Measurements from ENCODE around the gene MTARC1. TPM values are rescaled to one million over a fixed set of nuclear protein-coding genes. Genes with fewer than 3 reads are reported as not detected.

The MTARC1 gene
- total and polyA plus RNA-seq, 5 donors from 2014 or later: not detected

DNA sequence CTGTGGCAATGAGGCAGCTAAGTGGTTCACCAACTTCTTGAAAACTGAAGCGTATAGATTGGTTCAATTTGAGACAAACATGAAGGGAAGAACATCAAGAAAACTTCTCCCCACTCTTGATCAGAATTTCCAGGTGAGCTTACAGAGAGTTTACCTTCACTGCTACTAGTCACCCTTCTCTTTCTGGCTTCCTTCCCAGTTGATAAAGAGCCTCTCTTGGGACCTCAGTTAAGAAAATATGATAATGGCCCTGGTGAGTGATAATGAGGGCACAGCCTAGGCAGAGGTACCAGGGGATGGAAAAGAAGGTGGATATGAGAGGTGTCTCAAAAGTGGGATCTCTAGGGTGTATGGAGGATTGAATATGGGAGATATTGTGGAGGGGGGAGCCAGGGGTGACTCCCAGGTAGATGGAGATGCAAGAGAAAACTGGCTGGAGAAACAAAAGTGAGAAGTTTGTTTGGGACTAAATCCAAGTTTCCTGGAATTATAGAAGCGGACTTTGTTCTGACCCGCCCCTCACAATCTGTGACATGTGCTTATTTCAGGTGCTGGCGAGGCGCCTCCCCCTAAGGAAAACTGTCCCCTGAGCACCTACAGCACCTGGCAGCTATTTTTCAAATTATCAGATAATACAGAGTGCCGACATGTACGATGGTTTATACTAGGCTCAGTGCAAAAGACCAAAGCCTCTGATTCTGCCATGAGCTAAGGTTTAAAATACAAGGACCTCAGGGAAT, 24.9 kb upstream of the MTARC1 start:
- H3K36me3 ChIP-seq (ENCODE audit: control insufficient read depth, insufficient read depth, low read length): no peaks in the 10 kb centered on the region
- H3K27me3 Mint-ChIP-seq: peaks cover 4% of the 10 kb centered on the region
- no peaks in the 10 kb centered on the region for H3K4me1 ChIP-seq (ENCODE audit: control insufficient read depth, insufficient read depth, low read length, poor library complexity, severe bottlenecking)
- DNase-seq: no peak
- no peak overlapping the region for H3K4me3 Mint-ChIP-seq
- no peak overlapping the region for H3K27ac Mint-ChIP-seq
- H3K4me1 Mint-ChIP-seq: no peaks in the 10 kb centered on the region
- no peaks in the 10 kb centered on the region for H3K27me3 ChIP-seq (ENCODE audit: control insufficient read depth, insufficient read depth, low read length)
- H3K36me3 Mint-ChIP-seq: no peaks in the 10 kb centered on the region
- no peaks in the 10 kb centered on the region for H3K9me3 Mint-ChIP-seq
- no peaks in the 10 kb centered on the region for H3K9me3 ChIP-seq (ENCODE audit: control insufficient read depth in 2 of 2, low read length in 2 of 2)
- H3K27ac ChIP-seq (ENCODE audit: insufficient read depth, low read length, poor library complexity, severe bottlenecking): no peak overlapping the region
- H3K4me3 ChIP-seq (ENCODE audit: low read depth, low read length): no peak overlapping the region
- ATAC-seq (ENCODE audit: low read depth in 2 of 2): no peak

DNA sequence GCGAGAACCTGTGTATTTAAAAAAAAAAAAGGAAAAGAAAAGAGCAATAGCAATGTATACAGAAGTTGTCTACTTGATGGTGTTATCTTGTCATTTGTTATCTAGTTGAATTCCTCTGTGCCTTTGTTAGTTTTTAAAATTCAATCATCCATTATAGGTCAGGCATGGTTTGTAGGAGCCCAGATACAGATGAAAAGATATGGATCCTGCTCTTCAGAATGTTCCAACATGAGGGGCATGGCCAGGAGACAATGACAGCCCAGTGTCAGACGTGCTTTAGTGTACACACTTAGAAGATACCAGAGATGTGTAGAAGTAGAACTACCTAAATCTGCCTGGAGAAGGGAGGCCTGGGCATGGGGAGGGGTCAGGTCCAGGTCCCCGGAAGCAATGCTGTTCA, 22.0 kb upstream of the MTARC1 start:
- Histone ChIP-seq H3K4me3 (ENCODE audit: low read depth, low read length) (no peak overlapping the region), H3K4me1 (ENCODE audit: control insufficient read depth, insufficient read depth, low read length, poor library complexity, severe bottlenecking) (no peaks in the 10 kb centered on the region), H3K9me3 (ENCODE audit: control insufficient read depth in 2 of 2, low read length in 2 of 2) (no peaks in the 10 kb centered on the region), H3K27me3 (ENCODE audit: control insufficient read depth, insufficient read depth, low read length) (no peaks in the 10 kb centered on the region), H3K36me3 (ENCODE audit: control insufficient read depth, insufficient read depth, low read length) (no peaks in the 10 kb centered on the region), H3K27ac (ENCODE audit: insufficient read depth, low read length, poor library complexity, severe bottlenecking) (no peak overlapping the region)
- no peaks in the 10 kb centered on the region for H3K36me3 Mint-ChIP-seq
- no peaks in the 10 kb centered on the region for H3K4me1 Mint-ChIP-seq
- no peak for ATAC-seq (ENCODE audit: low read depth in 2 of 2)
- H3K4me3 Mint-ChIP-seq: no peak overlapping the region
- no peak overlapping the region for H3K27ac Mint-ChIP-seq
- no peak for DNase-seq
- H3K27me3 Mint-ChIP-seq: peaks cover 4% of the 10 kb centered on the region
- no peaks in the 10 kb centered on the region for H3K9me3 Mint-ChIP-seq

DNA sequence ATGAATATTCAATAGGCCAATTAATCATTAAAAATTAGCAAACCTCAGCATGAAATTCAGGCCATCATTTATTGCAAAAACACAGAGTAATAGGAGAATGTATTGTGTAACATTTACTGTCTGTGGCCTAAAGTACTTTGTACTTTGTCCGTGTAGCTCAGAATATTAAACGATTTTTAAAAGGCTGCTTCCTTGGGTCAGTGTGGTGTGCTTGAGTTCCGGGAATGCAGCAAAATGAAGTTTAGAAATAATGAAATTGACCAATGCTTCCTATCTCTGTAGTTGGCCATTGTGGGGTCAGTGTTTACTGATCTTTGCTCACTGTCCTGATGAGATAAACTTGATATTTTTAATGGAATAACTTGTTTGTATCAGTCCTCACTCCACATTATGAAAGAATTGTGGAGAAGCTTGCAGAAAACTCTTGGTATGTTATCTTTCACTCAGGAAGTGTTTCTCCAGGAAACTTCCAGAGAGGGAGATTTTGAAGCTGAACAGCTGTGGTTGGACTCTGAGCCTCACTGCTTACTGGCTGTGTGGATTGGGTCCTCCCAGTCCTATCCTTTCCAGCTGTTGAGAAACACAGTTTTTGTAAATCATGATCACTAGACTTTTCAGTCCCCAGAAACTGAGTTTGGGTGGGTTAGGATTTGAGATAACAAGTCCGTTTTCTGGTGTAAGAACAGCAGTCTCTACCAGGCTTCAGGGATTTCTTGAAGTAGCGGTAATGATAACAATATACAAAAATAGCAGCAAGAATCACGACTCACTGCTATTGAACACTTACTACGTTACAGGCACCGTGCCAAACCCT, 19.2 kb upstream of the MTARC1 start:
- ATAC-seq (ENCODE audit: low read depth in 2 of 2) (no peak), DNase-seq (no peak)
- H3K4me1 ChIP-seq (ENCODE audit: control insufficient read depth, insufficient read depth, low read length, poor library complexity, severe bottlenecking): no peaks in the 10 kb centered on the region
- H3K27ac ChIP-seq (ENCODE audit: insufficient read depth, low read length, poor library complexity, severe bottlenecking): no peak overlapping the region
- H3K27me3 ChIP-seq (ENCODE audit: control insufficient read depth, insufficient read depth, low read length): no peaks in the 10 kb centered on the region
- Mint-ChIP-seq H3K36me3 (no peaks in the 10 kb centered on the region), H3K9me3 (no peaks in the 10 kb centered on the region), H3K27ac (no peak overlapping the region), H3K4me1 (no peaks in the 10 kb centered on the region), H3K27me3 (peaks cover 4% of the 10 kb centered on the region), H3K4me3 (no peak overlapping the region)
- no peaks in the 10 kb centered on the region for H3K36me3 ChIP-seq (ENCODE audit: control insufficient read depth, insufficient read depth, low read length)
- no peaks in the 10 kb centered on the region for H3K9me3 ChIP-seq (ENCODE audit: control insufficient read depth in 2 of 2, low read length in 2 of 2)
- H3K4me3 ChIP-seq (ENCODE audit: low read depth, low read length): no peak overlapping the region

DNA sequence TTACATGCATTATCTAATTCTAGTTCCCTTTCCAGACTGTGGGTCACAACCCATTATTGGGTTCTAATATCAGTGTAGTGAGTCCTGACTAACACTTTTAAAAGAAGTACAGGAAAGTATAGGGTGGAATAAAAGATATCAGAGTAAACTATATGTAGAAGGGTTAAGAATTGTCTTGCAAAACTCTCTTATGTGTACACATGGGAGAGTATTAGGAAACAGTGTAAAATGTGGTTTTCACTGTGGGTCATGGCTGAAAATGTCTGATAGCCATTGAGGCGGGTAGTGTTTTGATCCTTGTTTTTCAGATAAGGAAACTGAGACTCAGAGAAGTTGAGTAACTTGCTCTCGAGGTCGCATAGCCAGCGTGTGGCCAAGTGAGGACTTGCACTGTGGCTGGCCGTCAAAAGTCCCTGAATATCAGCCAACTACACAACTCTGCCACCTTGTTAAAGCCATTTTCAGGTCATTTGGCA, 18.5 kb upstream of the MTARC1 start:
- H3K27me3 Mint-ChIP-seq: peaks cover 4% of the 10 kb centered on the region

DNA sequence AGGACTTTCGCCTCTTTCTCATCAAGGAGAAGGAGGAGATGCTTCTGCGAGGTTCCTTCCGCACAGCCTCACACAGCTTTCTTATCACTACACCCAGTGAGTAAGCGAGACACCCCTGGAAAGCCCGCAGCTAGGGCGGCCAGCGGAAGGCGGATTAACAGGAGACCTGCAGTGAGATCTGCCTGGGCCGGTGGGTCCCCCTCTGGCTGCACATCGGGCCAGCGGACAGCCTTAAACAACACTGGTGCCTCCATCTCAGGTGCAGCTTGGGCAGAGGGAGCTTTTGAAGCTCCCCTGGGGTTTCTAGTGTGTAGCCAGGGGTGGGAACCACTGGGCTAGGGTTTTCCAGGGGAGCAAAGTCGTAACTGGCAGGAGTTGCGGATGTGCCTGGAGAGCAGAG, 17.5 kb upstream of the MTARC1 start:
- Histone ChIP-seq H3K4me3 (ENCODE audit: low read depth, low read length) (no peak overlapping the region), H3K27me3 (ENCODE audit: control insufficient read depth, insufficient read depth, low read length) (no peaks in the 10 kb centered on the region), H3K36me3 (ENCODE audit: control insufficient read depth, insufficient read depth, low read length) (no peaks in the 10 kb centered on the region), H3K9me3 (ENCODE audit: control insufficient read depth in 2 of 2, low read length in 2 of 2) (no peaks in the 10 kb centered on the region), H3K4me1 (ENCODE audit: control insufficient read depth, insufficient read depth, low read length, poor library complexity, severe bottlenecking) (no peaks in the 10 kb centered on the region), H3K27ac (ENCODE audit: insufficient read depth, low read length, poor library complexity, severe bottlenecking) (no peak overlapping the region)
- DNase-seq (no peak), ATAC-seq (ENCODE audit: low read depth in 2 of 2) (no peak)
- Mint-ChIP-seq H3K27ac (no peak overlapping the region), H3K27me3 (peaks cover 6% of the 10 kb centered on the region), H3K4me1 (no peaks in the 10 kb centered on the region), H3K4me3 (no peak overlapping the region), H3K36me3 (no peaks in the 10 kb centered on the region), H3K9me3 (no peaks in the 10 kb centered on the region)

More for the DNA sequence above, 18.5 kb upstream of the MTARC1 start:
- H3K4me3 Mint-ChIP-seq: no peak overlapping the region
- H3K9me3 Mint-ChIP-seq: no peaks in the 10 kb centered on the region
- Histone ChIP-seq H3K36me3 (ENCODE audit: control insufficient read depth, insufficient read depth, low read length) (no peaks in the 10 kb centered on the region), H3K27ac (ENCODE audit: insufficient read depth, low read length, poor library complexity, severe bottlenecking) (no peak overlapping the region), H3K9me3 (ENCODE audit: control insufficient read depth in 2 of 2, low read length in 2 of 2) (no peaks in the 10 kb centered on the region), H3K4me3 (ENCODE audit: low read depth, low read length) (no peak overlapping the region), H3K27me3 (ENCODE audit: control insufficient read depth, insufficient read depth, low read length) (no peaks in the 10 kb centered on the region), H3K4me1 (ENCODE audit: control insufficient read depth, insufficient read depth, low read length, poor library complexity, severe bottlenecking) (no peaks in the 10 kb centered on the region)
- no peaks in the 10 kb centered on the region for H3K36me3 Mint-ChIP-seq
- no peak for ATAC-seq (ENCODE audit: low read depth in 2 of 2)
- H3K4me1 Mint-ChIP-seq: no peaks in the 10 kb centered on the region
- DNase-seq: no peak
- no peak overlapping the region for H3K27ac Mint-ChIP-seq

DNA sequence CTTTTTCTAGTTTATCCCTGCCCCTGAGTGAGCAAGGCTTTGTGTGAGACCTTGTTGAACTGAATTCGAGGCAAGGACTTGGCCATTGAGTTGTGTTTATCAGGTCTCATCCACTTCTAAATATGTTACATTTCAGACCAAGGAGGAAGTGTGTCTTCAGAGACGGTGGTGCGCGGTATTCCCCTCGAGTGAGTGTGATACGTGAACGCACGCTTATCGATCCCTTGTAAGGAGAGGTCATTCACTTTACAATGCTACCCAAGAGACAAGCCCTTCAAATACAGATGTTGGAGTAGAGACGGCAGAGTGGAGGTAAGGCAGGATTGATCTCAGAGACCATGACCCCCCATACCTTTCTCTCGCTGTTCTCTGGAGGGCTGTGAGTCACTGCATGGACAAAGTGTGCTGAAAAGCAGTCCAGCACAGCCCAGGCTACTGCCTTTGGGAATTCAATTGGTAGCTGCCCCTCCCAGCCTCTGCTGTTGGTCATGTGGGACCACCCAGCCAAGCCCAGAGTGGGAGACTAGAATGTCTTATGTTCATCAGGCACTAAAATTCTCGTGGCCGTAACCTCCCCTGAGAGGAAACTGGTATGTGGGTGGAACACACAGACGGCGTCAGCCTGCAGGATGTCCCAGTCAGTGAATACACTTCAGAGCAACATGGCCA, 16.3 kb upstream of the MTARC1 start:
- no peaks in the 10 kb centered on the region for H3K4me1 ChIP-seq (ENCODE audit: control insufficient read depth, insufficient read depth, low read length, poor library complexity, severe bottlenecking)
- H3K4me3 ChIP-seq (ENCODE audit: low read depth, low read length): no peak overlapping the region
- no peaks in the 10 kb centered on the region for H3K9me3 Mint-ChIP-seq
- peaks cover 5% of the 10 kb centered on the region for H3K27me3 Mint-ChIP-seq
- H3K9me3 ChIP-seq (ENCODE audit: control insufficient read depth in 2 of 2, low read length in 2 of 2): no peaks in the 10 kb centered on the region
- DNase-seq (no peak), ATAC-seq (ENCODE audit: low read depth in 2 of 2) (no peak)
- H3K27ac ChIP-seq (ENCODE audit: insufficient read depth, low read length, poor library complexity, severe bottlenecking): no peak overlapping the region
- H3K36me3 ChIP-seq (ENCODE audit: control insufficient read depth, insufficient read depth, low read length): no peaks in the 10 kb centered on the region
- H3K27me3 ChIP-seq (ENCODE audit: control insufficient read depth, insufficient read depth, low read length): no peaks in the 10 kb centered on the region
- H3K27ac Mint-ChIP-seq: no peak overlapping the region
- H3K4me3 Mint-ChIP-seq: no peak overlapping the region
- no peaks in the 10 kb centered on the region for H3K4me1 Mint-ChIP-seq
- no peaks in the 10 kb centered on the region for H3K36me3 Mint-ChIP-seq

DNA sequence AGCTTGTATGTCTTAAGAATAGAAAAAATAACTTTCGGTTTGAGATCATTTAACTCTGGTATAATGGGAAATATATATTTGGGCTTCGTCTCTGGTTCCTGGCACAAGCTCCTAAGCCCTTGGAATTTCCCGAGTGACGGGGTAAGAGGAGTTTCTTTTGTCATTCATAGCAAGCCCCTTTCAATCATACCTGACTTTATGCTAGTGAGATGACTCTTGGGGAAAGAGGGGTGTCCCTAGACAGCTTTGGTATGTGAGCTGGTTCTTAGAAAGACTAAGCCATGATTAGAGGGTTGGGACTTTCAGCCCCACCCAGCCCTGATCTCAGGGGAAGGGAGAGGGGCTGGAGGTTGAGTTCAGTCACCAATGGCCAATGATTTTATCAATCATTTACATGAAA, 13.9 kb upstream of the MTARC1 start:
- H3K4me1 ChIP-seq (ENCODE audit: control insufficient read depth, insufficient read depth, low read length, poor library complexity, severe bottlenecking): no peaks in the 10 kb centered on the region
- H3K36me3 ChIP-seq (ENCODE audit: control insufficient read depth, insufficient read depth, low read length): no peaks in the 10 kb centered on the region
- Mint-ChIP-seq H3K9me3 (no peaks in the 10 kb centered on the region), H3K4me1 (peaks cover 0 to 2% (median 0%) of the 10 kb centered on the region in 4 donors), H3K36me3 (no peaks in the 10 kb centered on the region), H3K27ac (no peak overlapping the region), H3K27me3 (peaks cover 5% of the 10 kb centered on the region), H3K4me3 (no peak overlapping the region)
- no peaks in the 10 kb centered on the region for H3K9me3 ChIP-seq (ENCODE audit: control insufficient read depth in 2 of 2, low read length in 2 of 2)
- DNase-seq (no peak), ATAC-seq (ENCODE audit: low read depth in 2 of 2) (no peak)
- H3K27ac ChIP-seq (ENCODE audit: insufficient read depth, low read length, poor library complexity, severe bottlenecking): no peak overlapping the region
- H3K4me3 ChIP-seq (ENCODE audit: low read depth, low read length): no peak overlapping the region
- no peaks in the 10 kb centered on the region for H3K27me3 ChIP-seq (ENCODE audit: control insufficient read depth, insufficient read depth, low read length)

All from CD4-positive, CD25-positive, alpha-beta regulatory T cell (primary cell).